ENCODE data around the gene PTPRE.

PTPRE gene

DNA sequence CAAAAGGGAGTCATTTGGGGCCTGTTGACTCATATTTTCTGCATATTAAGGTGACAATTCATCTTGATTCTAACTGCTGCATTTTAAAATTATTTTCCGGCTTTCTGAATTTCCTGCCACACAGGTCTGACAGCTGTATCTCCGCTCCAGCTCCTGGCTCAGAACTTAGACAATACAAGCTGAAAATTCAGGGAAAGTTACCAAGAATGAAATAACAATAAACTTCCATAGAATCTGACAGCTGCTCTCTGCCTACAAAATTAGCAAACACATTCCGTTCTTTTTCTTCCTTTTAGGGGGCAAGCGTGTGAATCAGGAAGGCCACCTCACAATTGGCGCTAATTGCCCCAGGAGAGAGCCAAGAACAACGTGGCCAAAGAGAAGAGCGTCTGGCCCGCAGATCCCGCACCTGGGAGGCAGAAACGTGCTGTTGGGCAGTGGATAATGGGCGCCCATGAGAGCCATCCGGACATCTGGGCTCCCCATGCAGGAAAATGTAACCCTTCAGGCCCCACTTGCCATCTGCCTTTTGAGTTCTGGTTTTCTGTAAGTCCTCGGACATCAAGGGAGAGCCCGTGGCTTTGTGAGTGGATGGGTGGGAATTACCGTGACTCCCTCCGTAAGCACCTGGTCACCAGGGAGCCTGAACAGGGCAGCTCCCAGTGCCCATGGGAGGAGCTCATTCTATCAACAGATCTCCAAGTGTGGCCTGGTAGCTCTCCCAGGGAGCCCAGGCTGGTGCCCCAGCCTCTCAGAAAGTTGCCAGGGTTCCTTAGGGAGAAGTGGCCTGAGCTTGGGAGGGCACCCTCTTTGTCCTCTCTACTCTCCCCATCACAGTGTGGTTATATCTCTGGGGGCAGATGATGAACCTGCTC is 19.1 kb upstream of the PTPRE start:
- H3K4me1 ChIP-seq (ENCODE audit: low read depth, poor library complexity, severe bottlenecking): no peaks in the 10 kb centered on the region
- no peak overlapping the region for H3K4me2 ChIP-seq
- no peaks in the 10 kb centered on the region for H3K36me3 ChIP-seq (ENCODE audit: insufficient read depth)
- no peaks in the 10 kb centered on the region for H4K20me1 ChIP-seq (ENCODE audit: insufficient read depth)
- no peak overlapping the region for H3K4me3 ChIP-seq (IDR thresholded peaks at IDR 0.05; ENCODE audit: insufficient read depth, low read depth, low read length)
- H3K27me3 ChIP-seq (ENCODE audit: insufficient read depth, low read depth): no peaks in the 10 kb centered on the region
- no peak overlapping the region for H3K9ac ChIP-seq
- no peak for TF ChIP-seq CTCF (conservative IDR thresholded peaks at IDR 0.05; ENCODE audit: low read depth, low read length)
- no peak overlapping the region for H3K27ac ChIP-seq
- H2AFZ ChIP-seq (ENCODE audit: low read depth): no peak overlapping the region
- H3K79me2 ChIP-seq (ENCODE audit: insufficient read depth, low read depth): no peaks in the 10 kb centered on the region

DNA sequence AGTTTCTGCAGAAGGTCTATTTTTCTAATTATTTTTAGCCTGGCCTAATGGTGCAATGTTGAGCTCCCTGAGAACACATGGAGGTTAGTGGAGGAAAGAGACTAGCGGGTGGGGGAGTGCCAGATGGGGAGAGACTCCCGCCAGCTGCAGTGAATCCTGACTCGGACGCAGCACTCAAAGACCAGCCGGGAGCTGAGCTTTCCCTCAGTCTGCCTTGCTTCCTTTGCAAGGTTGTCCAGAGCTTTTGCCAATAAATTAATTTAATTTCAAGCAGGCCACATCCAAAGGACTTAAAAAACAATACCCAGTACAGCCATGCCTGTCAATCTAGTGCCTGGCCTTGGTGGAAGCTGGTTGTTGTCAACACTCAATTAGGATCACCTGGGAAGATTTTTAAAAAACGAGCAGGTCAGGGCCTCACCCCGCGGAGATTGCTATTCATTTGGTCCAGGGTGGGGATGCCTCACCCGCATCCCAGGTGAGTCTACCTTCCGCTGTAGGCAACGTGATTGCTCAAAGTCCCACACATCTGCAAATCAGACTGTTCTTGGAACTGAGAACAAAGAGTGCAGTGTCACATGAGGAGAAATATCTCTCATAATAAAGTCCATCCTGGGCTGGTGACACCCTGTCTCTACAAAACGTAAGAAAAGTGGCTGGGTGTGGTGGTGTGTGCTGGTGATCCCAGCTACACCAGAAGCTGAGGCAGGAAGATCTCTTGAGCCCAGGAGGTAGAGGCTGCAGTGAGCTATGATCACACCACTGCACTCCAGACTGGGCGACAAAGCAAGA is 18.2 kb upstream of the PTPRE start:
- H3K4me2 ChIP-seq: no peak overlapping the region
- no peak overlapping the region for H3K27ac ChIP-seq
- H3K4me3 ChIP-seq (IDR thresholded peaks at IDR 0.05; ENCODE audit: insufficient read depth, low read depth, low read length): no peak overlapping the region
- H3K4me1 ChIP-seq (ENCODE audit: low read depth, poor library complexity, severe bottlenecking): no peaks in the 10 kb centered on the region
- H2AFZ ChIP-seq (ENCODE audit: low read depth): no peak overlapping the region
- H3K79me2 ChIP-seq (ENCODE audit: insufficient read depth, low read depth): no peaks in the 10 kb centered on the region
- H3K9ac ChIP-seq: no peak overlapping the region
- no peaks in the 10 kb centered on the region for H4K20me1 ChIP-seq (ENCODE audit: insufficient read depth)
- H3K27me3 ChIP-seq (ENCODE audit: insufficient read depth, low read depth): no peaks in the 10 kb centered on the region
- no peaks in the 10 kb centered on the region for H3K36me3 ChIP-seq (ENCODE audit: insufficient read depth)
- no peak for TF ChIP-seq CTCF (conservative IDR thresholded peaks at IDR 0.05; ENCODE audit: low read depth, low read length)

- no peak overlapping the region for H2AFZ ChIP-seq (ENCODE audit: low read depth)
- H3K79me2 ChIP-seq (ENCODE audit: insufficient read depth, low read depth): no peaks in the 10 kb centered on the region
- H3K4me3 ChIP-seq (IDR thresholded peaks at IDR 0.05; ENCODE audit: insufficient read depth, low read depth, low read length): no peak overlapping the region
- H3K9ac ChIP-seq: no peak overlapping the region
- no peak overlapping the region for H3K4me2 ChIP-seq
- no peaks in the 10 kb centered on the region for H4K20me1 ChIP-seq (ENCODE audit: insufficient read depth)
- no peaks in the 10 kb centered on the region for H3K36me3 ChIP-seq (ENCODE audit: insufficient read depth)
- no peak overlapping the region for H3K27ac ChIP-seq
- no peaks in the 10 kb centered on the region for H3K4me1 ChIP-seq (ENCODE audit: low read depth, poor library complexity, severe bottlenecking)
- no peaks in the 10 kb centered on the region for H3K27me3 ChIP-seq (ENCODE audit: insufficient read depth, low read depth)
- no peak for TF ChIP-seq CTCF (conservative IDR thresholded peaks at IDR 0.05; ENCODE audit: low read depth, low read length)
Measured at GRCh38 chr10:127889605-127890195, 17.2 kb upstream of the PTPRE start.

DNA sequence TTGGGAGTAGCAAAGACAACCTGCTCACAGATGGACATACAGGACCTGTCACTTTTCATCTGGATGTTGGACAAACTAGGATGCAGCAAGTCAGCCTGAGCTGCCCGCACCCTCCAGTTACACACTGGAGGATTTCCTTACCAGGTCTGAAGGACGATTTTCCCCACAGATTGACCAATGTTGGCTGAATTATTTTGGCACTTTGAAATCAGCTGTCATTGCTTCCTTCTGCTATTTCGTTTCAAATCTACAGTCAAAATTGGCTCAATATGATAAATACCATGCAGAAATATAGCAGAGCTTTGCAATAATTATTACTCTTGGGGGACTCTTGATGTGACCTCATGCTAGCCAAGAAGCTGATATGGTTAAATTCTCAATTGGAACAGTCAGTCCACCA is 16.7 kb upstream of the PTPRE start:
- H3K4me2 ChIP-seq: no peak overlapping the region
- TF ChIP-seq CTCF (conservative IDR thresholded peaks at IDR 0.05; ENCODE audit: low read depth, low read length): no peak

More for the DNA sequence above, 16.7 kb upstream of the PTPRE start:
- Histone ChIP-seq H3K4me1 (ENCODE audit: low read depth, poor library complexity, severe bottlenecking) (no peaks in the 10 kb centered on the region), H3K4me3 (IDR thresholded peaks at IDR 0.05; ENCODE audit: insufficient read depth, low read depth, low read length) (no peak overlapping the region), H4K20me1 (ENCODE audit: insufficient read depth) (no peaks in the 10 kb centered on the region), H3K27me3 (ENCODE audit: insufficient read depth, low read depth) (no peaks in the 10 kb centered on the region), H3K27ac (no peak overlapping the region), H3K9ac (no peak overlapping the region), H2AFZ (ENCODE audit: low read depth) (no peak overlapping the region), H3K36me3 (ENCODE audit: insufficient read depth) (no peaks in the 10 kb centered on the region), H3K79me2 (ENCODE audit: insufficient read depth, low read depth) (no peaks in the 10 kb centered on the region)

Measured in KMS-11 (cell line).